ENCODE measurements around the gene SUCLG2.

The SUCLG2 gene

GRCh38 chr3:67509471-67510075 is 144.8 kb downstream of the SUCLG2 start:
- no peak for DNase-seq (ENCODE audit: low read depth)

DNA sequence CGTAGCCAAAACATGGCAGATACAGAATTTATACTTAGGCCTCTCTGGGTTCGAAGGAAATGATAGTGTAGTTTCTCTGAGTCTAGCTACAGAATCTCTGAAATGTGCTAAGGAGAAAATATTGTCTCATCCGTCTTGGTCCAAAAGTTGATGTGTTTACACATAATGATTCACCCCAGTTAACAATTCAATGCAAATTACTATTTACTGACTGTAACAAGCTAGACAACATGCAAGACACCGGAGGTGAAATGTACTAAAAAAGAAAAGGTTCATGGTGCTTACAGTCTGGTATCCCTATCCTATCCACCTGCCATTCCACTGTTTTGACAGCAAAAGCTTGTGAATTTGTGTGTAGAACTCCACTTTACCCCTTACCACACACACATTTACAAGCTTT is 146.8 kb downstream of the SUCLG2 start:
- DNase-seq (ENCODE audit: low read depth), result no peak

DNA sequence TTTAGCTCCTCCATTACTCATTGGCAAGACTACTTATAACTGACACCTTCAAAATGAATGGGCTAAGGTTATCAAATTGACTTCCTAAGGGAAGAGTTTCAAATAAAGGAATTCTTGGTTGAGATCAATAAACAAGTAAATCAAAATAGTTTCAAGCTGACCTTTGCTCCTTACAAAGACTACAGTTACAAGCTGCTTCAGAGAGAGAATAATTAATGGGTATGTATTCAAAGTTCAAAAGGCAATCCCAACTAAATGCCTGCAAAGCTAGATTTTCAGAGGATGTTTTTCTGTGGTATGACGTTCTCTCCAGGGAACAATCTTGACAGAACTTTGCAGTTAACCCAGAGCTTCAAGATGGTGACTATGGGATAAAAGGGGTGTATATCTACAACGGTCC is 153.7 kb downstream of the SUCLG2 start:
- no peak for DNase-seq (ENCODE audit: low read depth)

- no peak for DNase-seq (ENCODE audit: low read depth)
These were observed 156.7 kb downstream of the SUCLG2 start for GRCh38 chr3:67497746-67498145.

DNA sequence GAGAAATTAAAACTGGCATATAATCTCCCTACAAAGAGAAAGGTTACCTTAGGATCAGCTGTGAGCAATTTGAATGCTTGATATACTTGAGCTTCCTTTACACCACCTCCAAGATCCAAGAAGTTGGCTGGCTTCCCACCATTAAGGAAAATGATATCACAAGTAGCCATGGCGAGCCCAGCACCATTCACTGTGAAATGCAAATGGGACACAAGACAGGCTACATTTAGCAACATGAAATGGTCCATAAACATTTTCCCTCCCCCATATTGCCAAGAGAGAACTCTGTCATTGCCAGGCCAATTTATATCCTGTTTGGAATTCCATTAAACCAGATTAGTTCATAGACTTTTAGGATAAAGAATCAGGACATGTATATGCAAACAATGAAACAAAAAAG is 158.7 kb downstream of the SUCLG2 start:
- no peak for DNase-seq (ENCODE audit: low read depth)

DNA sequence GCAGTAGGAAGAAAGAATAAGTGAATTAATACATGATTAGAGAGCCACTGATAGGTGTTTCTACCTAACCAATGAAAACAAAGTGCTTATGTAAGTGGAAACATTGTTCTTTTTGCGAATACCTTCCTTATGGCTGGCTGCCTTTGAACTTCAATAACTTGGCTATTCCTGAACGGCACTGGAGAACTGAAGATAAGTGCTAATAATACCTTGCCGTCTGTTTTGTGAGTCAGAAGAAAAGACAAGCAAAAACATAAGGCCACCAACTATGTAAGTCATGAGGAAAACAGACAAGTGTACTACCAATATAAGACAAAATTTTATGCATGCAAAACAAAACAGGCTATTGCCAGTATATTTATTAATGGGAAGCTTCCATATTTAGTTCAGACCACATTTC is 160.6 kb downstream of the SUCLG2 start:
- no peak for DNase-seq (ENCODE audit: low read depth)

- DNase-seq (ENCODE audit: low read depth), result no peak
These were observed 163.8 kb downstream of the SUCLG2 start for GRCh38 chr3:67490658-67491057.

DNA sequence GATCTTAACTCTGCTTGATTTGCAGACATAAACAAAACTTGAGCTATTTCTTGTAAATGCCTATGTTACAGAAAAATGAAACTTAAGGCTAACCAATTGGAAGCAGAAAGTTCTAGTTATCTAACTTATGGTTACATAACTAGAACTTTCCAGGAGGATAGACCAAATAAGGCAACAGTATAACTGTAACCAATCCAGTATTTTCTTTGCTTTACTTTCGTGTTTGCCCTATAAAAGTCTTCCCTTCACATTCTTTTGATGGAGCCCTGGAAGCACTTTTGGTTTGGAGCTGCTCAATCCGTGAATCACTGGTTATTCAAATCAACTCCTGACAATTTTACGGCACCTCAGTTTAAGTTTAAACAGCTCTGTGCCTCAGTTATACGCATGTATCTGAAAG is 164.6 kb downstream of the SUCLG2 start:
- no peak for DNase-seq (ENCODE audit: low read depth)

GRCh38 chr3:67487564-67488114 is 166.8 kb downstream of the SUCLG2 start:
- DNase-seq (ENCODE audit: low read depth), result no peak

- DNase-seq (ENCODE audit: low read depth), result no peak
These were observed 167.5 kb downstream of the SUCLG2 start for GRCh38 chr3:67486883-67487282.

GRCh38 chr3:67484085-67484484 is 170.3 kb downstream of the SUCLG2 start:
- DNase-seq (ENCODE audit: low read depth), result no peak

DNA sequence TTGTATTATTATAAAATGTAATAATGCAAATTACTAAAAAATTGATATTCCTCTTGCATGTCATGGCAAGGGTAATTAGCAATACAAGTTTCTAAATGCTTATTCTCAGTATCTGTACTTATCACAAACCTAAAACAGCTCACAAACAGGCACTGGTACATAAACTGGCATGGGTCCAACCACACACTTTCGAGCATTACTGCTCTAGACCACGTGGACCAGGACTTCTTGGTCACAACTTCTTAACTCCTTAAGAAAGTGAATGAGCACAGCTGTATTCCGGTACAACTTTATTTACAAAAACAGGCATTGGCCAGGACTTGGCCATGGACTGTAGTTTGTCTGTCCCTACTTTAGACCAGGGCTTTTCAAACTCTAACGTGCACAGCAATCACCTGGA is 173.3 kb downstream of the SUCLG2 start:
- no peak for DNase-seq (ENCODE audit: low read depth)

GRCh38 chr3:67478423-67478822 is 176.0 kb downstream of the SUCLG2 start:
- DNase-seq (ENCODE audit: low read depth), result no peak

GRCh38 chr3:67474311-67474710 is 180.1 kb downstream of the SUCLG2 start:
- no peak for DNase-seq (ENCODE audit: low read depth)

DNA sequence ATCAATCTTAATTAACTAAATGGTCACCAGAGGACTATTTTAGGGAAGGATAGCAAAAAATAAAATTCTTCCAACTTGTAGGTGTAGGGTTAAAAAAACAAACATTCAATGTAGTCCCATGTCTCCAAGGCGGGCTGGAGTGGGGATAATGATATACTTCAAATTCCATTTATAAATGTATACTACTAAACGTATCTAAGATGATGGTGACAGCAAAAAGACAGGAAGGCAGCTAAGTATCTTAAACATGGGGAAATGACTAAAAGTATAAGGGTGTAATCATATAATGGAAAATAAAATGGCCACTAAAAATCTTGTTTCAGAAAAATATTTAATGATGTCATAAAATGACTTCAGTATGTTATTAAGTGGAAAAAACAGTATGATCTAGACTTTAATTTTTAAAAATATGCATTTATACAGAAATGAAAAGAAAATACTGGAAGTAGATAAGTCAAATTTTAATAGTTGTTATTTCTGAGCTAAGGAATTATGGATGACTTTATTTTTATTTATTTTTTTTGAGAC is 181.7 kb downstream of the SUCLG2 start:
- no peak for DNase-seq (ENCODE audit: low read depth)

DNA sequence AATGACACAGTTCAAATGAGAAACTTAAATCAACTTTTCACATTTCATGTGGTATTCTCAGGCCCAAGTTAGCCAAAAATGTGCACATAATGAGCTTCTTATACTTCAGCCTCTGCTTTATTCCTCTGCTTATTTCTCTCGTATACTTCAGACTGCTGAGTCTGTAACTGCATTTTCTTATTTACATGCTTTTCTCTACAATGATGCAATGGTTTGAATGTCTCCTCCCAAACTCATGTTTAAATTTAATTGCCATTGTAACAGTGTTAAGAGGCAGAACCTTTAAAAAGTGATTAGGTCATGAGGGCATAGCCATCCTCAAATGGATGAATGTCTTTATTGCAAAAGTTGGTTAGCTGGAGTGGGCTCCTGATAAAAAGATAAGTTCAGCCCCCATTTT is 184.2 kb downstream of the SUCLG2 start:
- DNase-seq (ENCODE audit: low read depth), result no peak

- DNase-seq (ENCODE audit: low read depth), result no peak
These were observed 185.9 kb downstream of the SUCLG2 start for GRCh38 chr3:67468511-67468910.

DNA sequence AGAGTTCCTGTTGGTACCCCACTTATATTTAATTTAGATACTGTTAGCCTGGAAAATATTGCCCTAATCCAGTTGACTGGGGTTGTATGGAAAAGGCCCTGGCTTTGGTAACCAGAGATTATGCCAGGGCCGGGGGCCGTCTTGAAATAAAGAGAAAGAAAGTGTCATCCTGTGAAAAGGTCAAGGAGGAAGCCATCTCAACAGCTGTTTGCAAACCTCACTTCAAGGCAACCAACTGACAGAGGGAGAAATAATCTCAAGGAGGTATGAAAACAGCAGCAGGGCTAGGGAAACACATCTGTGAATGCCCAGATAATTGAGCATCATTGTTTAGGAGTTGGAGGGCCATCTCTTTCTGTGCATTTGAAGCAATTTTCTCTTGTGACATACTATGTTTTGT is 190.8 kb downstream of the SUCLG2 start:
- no peak for DNase-seq (ENCODE audit: low read depth)

- no peak for DNase-seq (ENCODE audit: low read depth)
These were observed 192.2 kb downstream of the SUCLG2 start for GRCh38 chr3:67462187-67462586.

DNA sequence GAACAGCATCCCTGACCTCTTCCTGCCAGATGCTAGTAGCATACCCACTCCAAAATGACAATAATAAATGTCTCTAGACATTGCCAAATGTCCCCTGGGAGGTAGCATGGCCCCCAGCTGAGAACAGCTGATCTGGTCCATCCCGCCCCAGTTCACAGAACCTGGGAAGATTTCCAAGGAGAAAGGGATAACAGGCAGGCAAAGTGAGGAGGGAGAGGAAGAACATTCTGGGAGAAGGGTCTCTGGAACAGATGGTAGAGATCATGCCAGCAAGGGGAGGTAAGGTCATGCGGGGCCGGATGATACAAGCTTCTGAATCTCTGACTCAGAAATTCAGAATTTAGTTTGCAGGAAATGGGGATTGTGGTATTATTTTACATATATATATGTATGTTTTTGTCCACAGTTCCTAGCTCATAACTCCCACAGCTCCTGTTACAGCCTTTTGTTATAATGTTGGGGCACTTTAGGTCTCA is 192.7 kb downstream of the SUCLG2 start:
- no peak for DNase-seq (ENCODE audit: low read depth)

- DNase-seq (ENCODE audit: low read depth), result no peak
These were observed 193.4 kb downstream of the SUCLG2 start for GRCh38 chr3:67460841-67461510.

DNA sequence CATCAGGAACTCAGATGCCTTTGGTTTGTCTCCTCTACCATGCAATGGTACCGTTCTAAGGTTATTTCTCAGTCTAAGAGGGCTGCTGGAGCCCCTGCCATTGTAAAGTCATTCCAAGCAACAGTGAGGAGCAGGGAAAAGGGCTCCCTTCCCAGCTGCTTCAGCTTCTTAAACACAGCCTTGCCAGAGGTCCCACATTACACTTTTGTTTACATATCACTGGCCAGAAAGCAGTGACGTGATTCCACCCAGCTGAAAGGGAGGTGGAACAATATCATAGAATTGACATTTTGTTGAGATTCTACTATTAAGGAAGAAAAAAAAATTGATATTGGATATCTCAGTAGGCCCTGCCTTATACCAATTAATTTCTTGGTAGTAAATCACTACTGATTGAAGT is 194.6 kb downstream of the SUCLG2 start:
- DNase-seq (ENCODE audit: low read depth), result no peak

DNA sequence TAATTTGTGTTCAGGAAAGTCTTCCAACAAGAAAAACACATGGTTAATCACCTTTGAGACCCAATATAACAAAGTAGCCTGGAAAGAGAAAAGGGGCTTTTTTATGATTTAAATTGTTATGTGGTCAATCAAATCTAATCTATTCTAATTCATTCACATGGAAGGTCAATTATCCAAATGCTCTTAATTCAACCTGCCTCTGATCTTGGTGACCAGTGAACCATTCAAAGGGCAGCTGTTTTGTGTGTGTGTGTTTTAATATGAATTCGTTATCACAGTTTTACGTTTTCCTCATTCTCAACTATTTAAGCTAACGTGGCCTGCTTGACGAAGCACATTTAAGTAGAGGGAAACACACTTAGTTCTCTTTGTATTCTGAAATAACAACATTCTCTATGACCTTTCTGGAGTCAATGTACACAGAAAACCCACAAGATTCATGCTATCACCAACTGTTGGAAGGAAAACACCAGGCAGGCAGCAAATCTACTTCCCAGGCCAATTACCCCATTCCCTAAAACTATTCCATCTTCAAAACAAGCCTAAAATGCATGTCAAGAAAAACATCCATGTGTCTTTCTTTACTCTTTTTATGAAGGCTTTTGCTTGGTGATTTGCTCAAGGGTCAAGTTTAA is 195.4 kb downstream of the SUCLG2 start:
- DNase-seq (ENCODE audit: low read depth), result no peak
